ENCODE results near the gene NLRP13. TPM values are rescaled to one million over a fixed set of nuclear protein-coding genes. Genes with fewer than 3 reads are reported as not detected.
A peak's percentile ranks its signal among the peaks of the same experiment; 100 is the strongest.

NLRP13 gene
- total and polyA plus RNA-seq, 10 of the 15 experiments (the other 5 are each of a cell fraction or from before 2014, with no cell fraction given): 0.37 TPM; not detected in 9

DNA sequence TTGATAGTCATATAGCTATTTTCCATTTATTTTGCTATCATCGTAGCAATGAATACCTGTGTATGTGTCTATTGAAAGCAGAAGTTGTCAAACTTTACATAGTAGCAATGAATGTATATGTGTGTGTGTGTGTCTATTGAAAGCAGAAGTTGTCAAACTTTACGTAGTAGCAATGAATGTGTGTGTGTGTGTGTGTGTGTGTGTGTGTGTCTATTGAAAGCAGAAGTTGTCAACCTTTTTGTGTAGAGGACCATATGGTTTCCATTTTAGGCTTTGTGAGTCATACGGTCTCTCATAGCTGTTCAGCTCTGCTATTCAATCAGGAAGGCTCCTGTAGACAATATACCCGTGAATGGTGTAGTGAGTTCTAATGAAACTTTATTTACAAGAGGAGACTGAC is 75.0 kb downstream of the NLRP13 start:
- ChIA-PET POLR2A (interaction anchor here (0.6 kb wide), 1 partner anchor 56 kb away, joined by 3 read pairs; no protein-coding TSS in a partner anchor), SMC1A (ENCODE audit: uncharacterized antibody, unreplicated experiment) (no interaction called here), CTCF (interaction anchor here (1.6 kb wide), 1 partner anchor 9 kb away, joined by 3 read pairs; no protein-coding TSS in a partner anchor), RAD21 (ENCODE audit: unreplicated experiment) (no interaction called here)
- peak overlapping the region; percentile 27; the same call in 1 of the 2 replicates for H3K27ac ChIP-seq (ENCODE audit: control insufficient read depth, insufficient read depth)
- DNase-seq (ENCODE audit: low read depth, low spot score) (peak; percentile 70), FAIRE-seq (no peak), ATAC-seq (no peak)
- TF ChIP-seq SPI1 (IDR thresholded peaks at IDR 0.05; ENCODE audit: borderline replicate concordance, insufficient read depth, low read depth, low read length) (peak; percentile 9; the same call in 1 of the 2 replicates), HDAC2 (IDR thresholded peaks at IDR 0.05) (no peak), POU2F2 (IDR thresholded peaks at IDR 0.05; ENCODE audit: borderline replicate concordance, low read depth, low read length) (0 out of 3 replicates have a peak, but pooled peaks have one; percentile 17), PML (IDR thresholded peaks at IDR 0.05; ENCODE audit: low read length) (no peak), SMAD5 (IDR thresholded peaks at IDR 0.05; ENCODE audit: low read depth) (no peak), EED (IDR thresholded peaks at IDR 0.05; ENCODE audit: low read depth) (no peak), CREB1 (IDR thresholded peaks at IDR 0.05; ENCODE audit: low read depth) (no peak)
- TF ChIP-seq, protein P1, sequence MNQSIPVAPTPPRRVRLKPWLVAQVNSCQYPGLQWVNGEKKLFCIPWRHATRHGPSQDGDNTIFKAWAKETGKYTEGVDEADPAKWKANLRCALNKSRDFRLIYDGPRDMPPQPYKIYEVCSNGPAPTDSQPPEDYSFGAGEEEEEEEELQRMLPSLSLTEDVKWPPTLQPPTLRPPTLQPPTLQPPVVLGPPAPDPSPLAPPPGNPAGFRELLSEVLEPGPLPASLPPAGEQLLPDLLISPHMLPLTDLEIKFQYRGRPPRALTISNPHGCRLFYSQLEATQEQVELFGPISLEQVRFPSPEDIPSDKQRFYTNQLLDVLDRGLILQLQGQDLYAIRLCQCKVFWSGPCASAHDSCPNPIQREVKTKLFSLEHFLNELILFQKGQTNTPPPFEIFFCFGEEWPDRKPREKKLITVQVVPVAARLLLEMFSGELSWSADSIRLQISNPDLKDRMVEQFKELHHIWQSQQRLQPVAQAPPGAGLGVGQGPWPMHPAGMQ (IDR thresholded peaks at IDR 0.05; ENCODE audit: borderline replicate concordance): no peak
- H3K9me3 ChIP-seq (replicated peaks; ENCODE audit: control insufficient read depth, insufficient read depth, low read length): peaks cover 6% of the 10 kb centered on the region; the same call in 2 of the 3 replicates
- no peak overlapping the region; the same call in 1 of the 2 replicates for H2AFZ ChIP-seq (ENCODE audit: control insufficient read depth, low read depth, low read length)
- H3K27me3 ChIP-seq (replicated peaks in 1 of 2; ENCODE audit: control insufficient read depth in 2 of 2, insufficient read depth in 2 of 2, low read length in 1 of 2): no peaks in the 10 kb centered on the region
- WGBS (ENCODE audit: insufficient coverage, insufficient replicate concordance, low lambda C conversion rate, missing lambda C conversion rate): 0% methylated on average over 4 of the region's 4 CpGs
- H3K4me3 ChIP-seq: no peak overlapping the region
- no TSS peak for BruUV-seq (replicated peaks)
- peaks cover 17% of the 10 kb centered on the region for H3K4me1 ChIP-seq (ENCODE audit: control insufficient read depth, insufficient read depth, low read length)
- H3K36me3 ChIP-seq (ENCODE audit: control insufficient read depth in 2 of 2, insufficient read depth in 2 of 2, low read length in 1 of 2): no peaks in the 10 kb centered on the region
- H3K4me2 ChIP-seq (ENCODE audit: control insufficient read depth, insufficient read depth): no peak overlapping the region
- H3K9ac ChIP-seq (ENCODE audit: control insufficient read depth, insufficient read depth, low read length): no peak overlapping the region
- in situ Hi-C loops (cut with MboI) (no loop called here), intact Hi-C loops (cut with micrococcal nuclease; ENCODE audit: unreplicated experiment) (no loop called here)
- H4K20me1 ChIP-seq (ENCODE audit: control insufficient read depth, insufficient read depth): no peaks in the 10 kb centered on the region
- H3K79me2 ChIP-seq (ENCODE audit: control insufficient read depth, insufficient read depth, low read length): no peaks in the 10 kb centered on the region
